GM12873 (cell line): ENCODE measurements around the gene ZNF586.

Experiments
- TF ChIP-seq, protein P1 (sequence below): IDR thresholded peaks from 2 replicates; pipeline ENCODE4 v1.5.1; 2012; ENCODE audit warnings: low read depth, mild to moderate bottlenecking, moderate library complexity, low read length, control low read depth; ENCODE audit not compliant: insufficient read depth; ENCODE audit errors: missing control alignments

Gene ZNF586

DNA sequence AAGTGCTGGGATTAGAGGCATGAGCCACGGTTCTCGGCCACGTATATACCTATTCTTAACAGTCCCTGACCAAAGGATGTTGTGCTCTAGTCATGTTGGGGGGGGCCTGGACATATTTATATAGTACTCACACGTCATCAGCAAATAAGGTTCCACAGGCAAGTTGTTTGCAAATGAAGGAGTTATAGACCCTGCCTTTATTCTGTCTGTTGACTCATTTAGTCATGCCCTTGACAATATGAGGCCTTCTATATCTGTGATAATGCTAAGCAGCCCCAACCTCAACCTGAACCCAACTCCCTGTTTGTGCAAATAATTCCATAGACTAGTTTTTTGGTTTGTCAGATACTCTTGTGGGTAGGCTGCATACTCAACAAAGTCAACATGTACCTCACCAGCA is 8.9 kb downstream of the ZNF586 start:
- TF ChIP-seq, protein P1, sequence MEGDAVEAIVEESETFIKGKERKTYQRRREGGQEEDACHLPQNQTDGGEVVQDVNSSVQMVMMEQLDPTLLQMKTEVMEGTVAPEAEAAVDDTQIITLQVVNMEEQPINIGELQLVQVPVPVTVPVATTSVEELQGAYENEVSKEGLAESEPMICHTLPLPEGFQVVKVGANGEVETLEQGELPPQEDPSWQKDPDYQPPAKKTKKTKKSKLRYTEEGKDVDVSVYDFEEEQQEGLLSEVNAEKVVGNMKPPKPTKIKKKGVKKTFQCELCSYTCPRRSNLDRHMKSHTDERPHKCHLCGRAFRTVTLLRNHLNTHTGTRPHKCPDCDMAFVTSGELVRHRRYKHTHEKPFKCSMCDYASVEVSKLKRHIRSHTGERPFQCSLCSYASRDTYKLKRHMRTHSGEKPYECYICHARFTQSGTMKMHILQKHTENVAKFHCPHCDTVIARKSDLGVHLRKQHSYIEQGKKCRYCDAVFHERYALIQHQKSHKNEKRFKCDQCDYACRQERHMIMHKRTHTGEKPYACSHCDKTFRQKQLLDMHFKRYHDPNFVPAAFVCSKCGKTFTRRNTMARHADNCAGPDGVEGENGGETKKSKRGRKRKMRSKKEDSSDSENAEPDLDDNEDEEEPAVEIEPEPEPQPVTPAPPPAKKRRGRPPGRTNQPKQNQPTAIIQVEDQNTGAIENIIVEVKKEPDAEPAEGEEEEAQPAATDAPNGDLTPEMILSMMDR, result no peak

- TF ChIP-seq, protein P1, result no peak
Measured at GRCh38 chr19:57779220-57779845, 9.9 kb downstream of the ZNF586 start.

- TF ChIP-seq, protein P1, result no peak
Measured at GRCh38 chr19:57786286-57786685, 16.8 kb downstream of the ZNF586 start.

DNA sequence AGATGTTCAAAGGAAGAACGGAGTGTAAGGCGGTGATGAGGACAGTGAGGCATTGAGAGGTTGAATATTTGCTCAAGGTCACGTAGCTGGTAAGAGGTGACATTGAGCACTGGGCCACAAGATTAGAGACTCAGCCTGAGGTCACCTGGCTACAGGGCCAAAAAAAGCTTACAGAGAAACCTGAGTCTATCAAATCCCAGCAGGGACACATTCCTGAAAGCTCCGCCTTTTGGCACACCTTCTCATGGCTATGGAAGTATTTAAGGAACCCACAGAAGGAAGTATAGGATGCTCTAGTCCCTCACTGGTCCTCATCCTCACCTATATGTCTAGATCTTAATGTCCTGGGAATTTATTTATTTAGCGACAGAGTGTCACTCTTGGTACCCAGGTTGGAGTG is 17.4 kb downstream of the ZNF586 start:
- TF ChIP-seq, protein P1, result no peak

DNA sequence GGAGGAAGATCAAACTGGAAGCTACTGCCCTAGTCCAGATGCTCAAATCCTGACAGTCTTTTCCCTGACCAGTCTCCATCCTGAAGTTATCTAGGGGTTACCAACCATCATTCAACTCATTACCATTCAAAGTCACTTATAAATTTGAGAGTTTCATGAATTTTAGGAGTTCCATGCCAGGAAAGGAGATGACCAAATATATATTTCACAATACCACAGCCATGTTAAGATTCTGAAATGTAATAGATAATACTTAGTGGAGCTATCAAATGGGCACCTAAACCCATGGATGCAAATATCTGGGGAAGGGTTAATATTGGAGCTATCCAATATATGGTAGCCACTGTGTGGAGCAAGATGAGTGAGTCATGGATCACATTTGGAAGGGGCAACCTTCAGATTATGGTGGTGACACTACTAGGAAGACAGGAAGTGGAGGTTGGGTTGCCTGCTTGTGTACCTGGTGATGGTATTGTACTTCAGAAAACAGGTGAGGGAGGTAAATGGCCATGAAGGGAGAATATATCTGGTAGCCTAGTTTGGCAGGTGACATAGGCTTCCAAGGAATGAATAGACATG is 18.7 kb downstream of the ZNF586 start:
- TF ChIP-seq, protein P1, result no peak

GRCh38 chr19:57789288-57789687 is 19.8 kb downstream of the ZNF586 start:
- TF ChIP-seq, protein P1, result no peak

DNA sequence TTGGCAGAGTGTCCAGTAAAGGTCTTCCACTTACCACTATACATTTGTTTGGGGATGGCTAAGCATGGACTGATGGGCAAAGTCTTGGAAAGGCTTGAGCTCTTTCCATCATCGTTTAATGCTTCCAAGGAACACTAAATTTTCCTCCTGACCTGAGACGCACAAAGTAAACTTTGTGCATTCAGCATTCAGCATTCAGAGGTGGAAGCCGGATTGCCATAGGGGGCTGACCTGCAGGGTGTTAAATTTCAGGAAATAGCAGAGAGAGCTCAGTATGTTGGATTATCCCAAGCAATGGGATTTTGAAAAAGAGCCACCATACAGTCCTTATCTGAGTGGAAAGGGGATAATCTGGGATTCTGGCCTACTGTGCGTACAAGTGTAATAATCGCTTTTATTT is 31.2 kb downstream of the ZNF586 start:
- TF ChIP-seq, protein P1, result no peak
